ENCODE results near the gene PPCDC. TPM values are rescaled to one million over a fixed set of nuclear protein-coding genes. Genes with fewer than 3 reads are reported as not detected.

PPCDC gene
- total RNA-seq, 1 experiment from 2014 or later: 18.0 TPM

DNA sequence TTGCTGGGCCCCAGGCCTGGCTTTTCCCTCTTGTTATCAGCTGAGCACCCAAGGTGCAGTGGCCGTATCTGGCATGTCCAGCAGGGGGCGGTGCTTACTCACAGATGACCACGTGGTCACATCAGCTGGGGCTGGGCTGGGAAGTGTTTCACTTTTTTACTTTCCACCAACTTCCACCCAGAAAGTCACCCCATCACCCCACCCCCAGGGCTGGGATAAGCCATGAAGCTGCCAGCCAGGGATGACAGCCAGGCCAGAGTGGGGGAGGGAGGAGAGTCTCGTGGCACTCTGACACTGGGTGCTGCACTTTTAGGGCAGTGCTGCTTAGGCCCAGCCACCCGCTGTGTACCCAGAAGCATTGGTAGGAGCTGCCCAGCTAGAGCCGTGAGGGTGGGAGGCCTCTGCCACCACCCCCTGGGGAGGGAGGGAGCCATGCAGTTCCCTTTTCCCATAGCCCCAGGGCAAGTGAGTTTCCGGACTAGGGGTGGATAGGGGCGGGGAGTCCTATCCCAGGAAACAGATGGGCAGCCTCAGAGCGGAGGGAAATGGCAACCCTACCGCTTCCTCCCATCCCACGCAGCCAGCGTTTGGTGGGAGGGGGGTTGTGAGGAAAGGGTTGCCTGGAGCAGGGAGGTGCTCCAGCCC is 6.1 kb downstream of the PPCDC start:
- DNase-seq (ENCODE audit: low read depth, low spot score): peak; percentile 51
- intact Hi-C loops (cut with micrococcal nuclease): loop anchor here (1.0 kb wide), 1 partner anchor 175 kb away; no protein-coding TSS in a partner anchor
- RAD21 ChIA-PET (ENCODE audit: low non-redundant PET in 1 of 2, low total read pairs in 2 of 2, uncharacterized antibody in 2 of 2, unreplicated experiment in 2 of 2): interaction anchor here (1.0 to 3.0 kb wide), 5 partner anchors 172 to 279 kb away, joined by 3 to 10 read pairs (median 4); partner anchors contain the start of gene C15orf39 (in 1 of the 2)
- H3K79me2 ChIP-seq (ENCODE audit: insufficient read depth, low read length): peaks cover 27% of the 10 kb centered on the region
- TF ChIP-seq, protein P1, sequence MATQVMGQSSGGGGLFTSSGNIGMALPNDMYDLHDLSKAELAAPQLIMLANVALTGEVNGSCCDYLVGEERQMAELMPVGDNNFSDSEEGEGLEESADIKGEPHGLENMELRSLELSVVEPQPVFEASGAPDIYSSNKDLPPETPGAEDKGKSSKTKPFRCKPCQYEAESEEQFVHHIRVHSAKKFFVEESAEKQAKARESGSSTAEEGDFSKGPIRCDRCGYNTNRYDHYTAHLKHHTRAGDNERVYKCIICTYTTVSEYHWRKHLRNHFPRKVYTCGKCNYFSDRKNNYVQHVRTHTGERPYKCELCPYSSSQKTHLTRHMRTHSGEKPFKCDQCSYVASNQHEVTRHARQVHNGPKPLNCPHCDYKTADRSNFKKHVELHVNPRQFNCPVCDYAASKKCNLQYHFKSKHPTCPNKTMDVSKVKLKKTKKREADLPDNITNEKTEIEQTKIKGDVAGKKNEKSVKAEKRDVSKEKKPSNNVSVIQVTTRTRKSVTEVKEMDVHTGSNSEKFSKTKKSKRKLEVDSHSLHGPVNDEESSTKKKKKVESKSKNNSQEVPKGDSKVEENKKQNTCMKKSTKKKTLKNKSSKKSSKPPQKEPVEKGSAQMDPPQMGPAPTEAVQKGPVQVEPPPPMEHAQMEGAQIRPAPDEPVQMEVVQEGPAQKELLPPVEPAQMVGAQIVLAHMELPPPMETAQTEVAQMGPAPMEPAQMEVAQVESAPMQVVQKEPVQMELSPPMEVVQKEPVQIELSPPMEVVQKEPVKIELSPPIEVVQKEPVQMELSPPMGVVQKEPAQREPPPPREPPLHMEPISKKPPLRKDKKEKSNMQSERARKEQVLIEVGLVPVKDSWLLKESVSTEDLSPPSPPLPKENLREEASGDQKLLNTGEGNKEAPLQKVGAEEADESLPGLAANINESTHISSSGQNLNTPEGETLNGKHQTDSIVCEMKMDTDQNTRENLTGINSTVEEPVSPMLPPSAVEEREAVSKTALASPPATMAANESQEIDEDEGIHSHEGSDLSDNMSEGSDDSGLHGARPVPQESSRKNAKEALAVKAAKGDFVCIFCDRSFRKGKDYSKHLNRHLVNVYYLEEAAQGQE (IDR thresholded peaks at IDR 0.05; ENCODE audit: low read depth): no peak
- TF ChIP-seq RAD21 (IDR thresholded peaks at IDR 0.05; ENCODE audit: low read depth) (peak; percentile 97), POLR2AphosphoS5 (IDR thresholded peaks at IDR 0.05; ENCODE audit: low read depth, low read length) (no peak), EZH2phosphoT487 (IDR thresholded peaks at IDR 0.05; ENCODE audit: borderline replicate concordance) (no peak), ZNF274 (IDR thresholded peaks at IDR 0.05; ENCODE audit: low read depth, low read length) (no peak), FOSL1 (IDR thresholded peaks at IDR 0.05; ENCODE audit: low read depth) (no peak), SRF (IDR thresholded peaks at IDR 0.05; ENCODE audit: low read depth) (no peak), SP1 (IDR thresholded peaks at IDR 0.05; ENCODE audit: low read depth) (no peak)
- TF ChIP-seq, protein P2, sequence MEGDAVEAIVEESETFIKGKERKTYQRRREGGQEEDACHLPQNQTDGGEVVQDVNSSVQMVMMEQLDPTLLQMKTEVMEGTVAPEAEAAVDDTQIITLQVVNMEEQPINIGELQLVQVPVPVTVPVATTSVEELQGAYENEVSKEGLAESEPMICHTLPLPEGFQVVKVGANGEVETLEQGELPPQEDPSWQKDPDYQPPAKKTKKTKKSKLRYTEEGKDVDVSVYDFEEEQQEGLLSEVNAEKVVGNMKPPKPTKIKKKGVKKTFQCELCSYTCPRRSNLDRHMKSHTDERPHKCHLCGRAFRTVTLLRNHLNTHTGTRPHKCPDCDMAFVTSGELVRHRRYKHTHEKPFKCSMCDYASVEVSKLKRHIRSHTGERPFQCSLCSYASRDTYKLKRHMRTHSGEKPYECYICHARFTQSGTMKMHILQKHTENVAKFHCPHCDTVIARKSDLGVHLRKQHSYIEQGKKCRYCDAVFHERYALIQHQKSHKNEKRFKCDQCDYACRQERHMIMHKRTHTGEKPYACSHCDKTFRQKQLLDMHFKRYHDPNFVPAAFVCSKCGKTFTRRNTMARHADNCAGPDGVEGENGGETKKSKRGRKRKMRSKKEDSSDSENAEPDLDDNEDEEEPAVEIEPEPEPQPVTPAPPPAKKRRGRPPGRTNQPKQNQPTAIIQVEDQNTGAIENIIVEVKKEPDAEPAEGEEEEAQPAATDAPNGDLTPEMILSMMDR (IDR thresholded peaks at IDR 0.05 in 2 of 3, conservative IDR thresholded peaks at IDR 0.05 in 1 of 3; ENCODE audit: borderline replicate concordance in 1 of 3, insufficient read depth in 1 of 3, low read depth in 2 of 3, low read length in 2 of 3): peak; percentile 91 to 94 (median 94)
- TF ChIP-seq, protein P3, sequence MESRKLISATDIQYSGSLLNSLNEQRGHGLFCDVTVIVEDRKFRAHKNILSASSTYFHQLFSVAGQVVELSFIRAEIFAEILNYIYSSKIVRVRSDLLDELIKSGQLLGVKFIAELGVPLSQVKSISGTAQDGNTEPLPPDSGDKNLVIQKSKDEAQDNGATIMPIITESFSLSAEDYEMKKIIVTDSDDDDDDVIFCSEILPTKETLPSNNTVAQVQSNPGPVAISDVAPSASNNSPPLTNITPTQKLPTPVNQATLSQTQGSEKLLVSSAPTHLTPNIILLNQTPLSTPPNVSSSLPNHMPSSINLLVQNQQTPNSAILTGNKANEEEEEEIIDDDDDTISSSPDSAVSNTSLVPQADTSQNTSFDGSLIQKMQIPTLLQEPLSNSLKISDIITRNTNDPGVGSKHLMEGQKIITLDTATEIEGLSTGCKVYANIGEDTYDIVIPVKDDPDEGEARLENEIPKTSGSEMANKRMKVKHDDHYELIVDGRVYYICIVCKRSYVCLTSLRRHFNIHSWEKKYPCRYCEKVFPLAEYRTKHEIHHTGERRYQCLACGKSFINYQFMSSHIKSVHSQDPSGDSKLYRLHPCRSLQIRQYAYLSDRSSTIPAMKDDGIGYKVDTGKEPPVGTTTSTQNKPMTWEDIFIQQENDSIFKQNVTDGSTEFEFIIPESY (IDR thresholded peaks at IDR 0.05; ENCODE audit: extremely low read depth, insufficient replicate concordance, low read length): no peak
- H3K4me1 ChIP-seq (ENCODE audit: control insufficient read depth in 1 of 2, insufficient read depth in 2 of 2, low read length in 2 of 2): peaks cover 7 to 25% of the 10 kb centered on the region in 2 experiments; a peak in 3 of 4 replicates
- CTCF ChIA-PET: interaction anchor here (0.9 to 3.4 kb wide), 6 partner anchors 8 to 402 kb away, joined by 3 to 33 read pairs (median 8); partner anchors contain the start of gene C15orf39
- H4K20me1 ChIP-seq (ENCODE audit: insufficient read depth): no peaks in the 10 kb centered on the region
- H3K9ac ChIP-seq (ENCODE audit: low read length): peak overlapping the region; percentile 17; the same call in 1 of the 2 replicates
- peak overlapping the region; percentile 15; the same call in 1 of the 2 replicates for H3K4me2 ChIP-seq (ENCODE audit: low read length)
- no TSS peak for BruUV-seq (replicated peaks)
- no peaks in the 10 kb centered on the region for H3K9me3 ChIP-seq (ENCODE audit: control insufficient read depth in 1 of 2, insufficient read depth in 1 of 2, low read depth in 1 of 2, low read length in 2 of 2)
- H2AFZ ChIP-seq (ENCODE audit: low read depth, low read length, poor library complexity, severe bottlenecking): no peak overlapping the region
- POLR2A ChIA-PET: interaction anchor here (1.0 to 1.1 kb wide), 2 partner anchors 172 to 175 kb away, joined by 7 to 8 read pairs; partner anchors contain the start of gene C15orf39
- no peak overlapping the region for H3K4me3 ChIP-seq (replicated peaks in 1 of 2; ENCODE audit: low read depth in 1 of 2, low read length in 2 of 2)
- no peak overlapping the region; the same call in 1 of the 2 replicates for H3K27ac ChIP-seq (ENCODE audit: low read depth, low read length)
- peaks cover 2 to 14% of the 10 kb centered on the region in 2 experiments; a peak in 2 of 4 replicates for H3K36me3 ChIP-seq (ENCODE audit: control insufficient read depth in 1 of 2, insufficient read depth in 2 of 2, low read length in 2 of 2)
- H3K27me3 ChIP-seq (ENCODE audit: insufficient read depth, low read length): no peaks in the 10 kb centered on the region
- ATAC-seq: peak; percentile 89
- no peaks in the 10 kb centered on the region for H3K9me2 ChIP-seq (ENCODE audit: insufficient read depth)
